Measurements from ENCODE around the gene BCL2L11.

The BCL2L11 gene

GRCh38 chr2:111200333-111200881 lies 79.7 kb downstream of the BCL2L11 start:
- Histone ChIP-seq H3K36me3 (ENCODE audit: insufficient read depth, low read depth, low read length) (no peaks in the 10 kb centered on the region), H3K9me3 (ENCODE audit: insufficient read depth, low read depth, low read length) (no peaks in the 10 kb centered on the region), H3K4me3 (ENCODE audit: low read length) (no peak overlapping the region), H3K27ac (ENCODE audit: low read length) (no peak overlapping the region), H3K9ac (ENCODE audit: low read depth, low read length) (no peak overlapping the region), H3K27me3 (ENCODE audit: insufficient read depth, low read length) (no peaks in the 10 kb centered on the region), H3K4me1 (ENCODE audit: insufficient read depth, low read length) (no peaks in the 10 kb centered on the region)

GRCh38 chr2:111201214-111201613 lies 80.5 kb downstream of the BCL2L11 start:
- H3K27me3 ChIP-seq (ENCODE audit: insufficient read depth, low read length): no peaks in the 10 kb centered on the region

DNA sequence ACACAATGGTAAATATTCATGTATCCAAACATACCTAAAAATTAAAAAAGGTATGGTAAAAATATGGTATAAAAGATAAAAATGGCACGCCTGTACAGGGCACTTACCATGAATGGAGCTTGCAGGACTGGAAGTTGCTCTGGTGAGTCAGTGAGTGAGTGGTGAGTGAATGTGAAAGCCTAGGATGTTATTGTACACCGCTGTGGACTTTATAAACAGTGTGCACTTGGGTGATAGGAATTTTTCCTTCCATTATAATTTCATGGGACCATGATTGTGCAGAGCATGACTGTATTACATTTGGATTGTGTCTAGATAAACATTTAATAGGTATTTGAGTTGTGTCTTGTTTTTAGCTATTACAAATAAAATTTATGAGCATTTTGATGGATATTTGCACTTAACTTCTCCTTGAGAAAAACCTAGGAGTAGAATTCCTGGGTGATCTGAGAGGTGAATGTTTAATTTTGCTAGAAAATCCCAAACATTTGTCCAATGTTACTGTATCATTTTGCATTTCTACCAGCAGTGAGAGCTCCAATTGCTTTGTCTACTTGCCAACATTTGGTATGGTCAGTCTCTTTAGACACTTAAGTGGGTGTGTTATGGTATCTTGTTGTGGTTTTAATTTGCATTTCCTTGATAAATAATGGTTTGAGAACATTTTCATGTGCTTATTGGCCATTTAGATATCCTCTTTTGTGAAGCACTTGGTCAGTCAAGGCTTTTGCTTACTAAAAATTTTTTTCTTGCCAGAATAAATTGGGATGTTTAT lies 81.7 kb downstream of the BCL2L11 start:
- Histone ChIP-seq H3K4me1 (ENCODE audit: insufficient read depth, low read length) (no peaks in the 10 kb centered on the region), H3K27me3 (ENCODE audit: insufficient read depth, low read length) (no peaks in the 10 kb centered on the region), H3K36me3 (ENCODE audit: insufficient read depth, low read depth, low read length) (no peaks in the 10 kb centered on the region), H3K4me3 (ENCODE audit: low read length) (no peak overlapping the region), H3K27ac (ENCODE audit: low read length) (no peak overlapping the region), H3K9me3 (ENCODE audit: insufficient read depth, low read depth, low read length) (no peaks in the 10 kb centered on the region), H3K9ac (ENCODE audit: low read depth, low read length) (no peak overlapping the region)

More at GRCh38 chr2:111201214-111201613, 80.5 kb downstream of the BCL2L11 start:
- Histone ChIP-seq H3K4me3 (ENCODE audit: low read length) (no peak overlapping the region), H3K9me3 (ENCODE audit: insufficient read depth, low read depth, low read length) (no peaks in the 10 kb centered on the region), H3K4me1 (ENCODE audit: insufficient read depth, low read length) (no peaks in the 10 kb centered on the region), H3K36me3 (ENCODE audit: insufficient read depth, low read depth, low read length) (no peaks in the 10 kb centered on the region), H3K27ac (ENCODE audit: low read length) (no peak overlapping the region), H3K9ac (ENCODE audit: low read depth, low read length) (no peak overlapping the region)

DNA sequence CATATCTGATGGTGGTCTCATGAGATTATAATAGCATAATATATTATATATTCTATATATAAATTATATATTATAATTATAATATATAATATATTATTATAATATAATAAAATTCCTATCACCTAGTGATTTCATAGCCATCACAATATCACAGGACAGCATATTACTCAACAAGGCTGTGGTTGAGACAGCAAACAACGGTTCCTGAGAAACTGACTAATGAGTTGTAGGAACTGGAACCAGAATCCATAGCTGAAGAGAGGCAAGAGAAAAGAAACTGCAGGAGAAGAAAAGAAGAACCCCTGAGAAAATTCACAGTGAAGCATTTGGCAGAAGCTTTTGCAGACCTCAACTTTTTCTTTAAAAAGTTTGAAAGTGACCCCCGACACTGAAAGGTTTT lies 84.0 kb downstream of the BCL2L11 start:
- Histone ChIP-seq H3K36me3 (ENCODE audit: insufficient read depth, low read depth, low read length) (no peaks in the 10 kb centered on the region), H3K4me1 (ENCODE audit: insufficient read depth, low read length) (no peaks in the 10 kb centered on the region), H3K9me3 (ENCODE audit: insufficient read depth, low read depth, low read length) (no peaks in the 10 kb centered on the region), H3K27me3 (ENCODE audit: insufficient read depth, low read length) (no peaks in the 10 kb centered on the region), H3K4me3 (ENCODE audit: low read length) (no peak overlapping the region), H3K27ac (ENCODE audit: low read length) (no peak overlapping the region), H3K9ac (ENCODE audit: low read depth, low read length) (no peak overlapping the region)

GRCh38 chr2:111205774-111206173 lies 85.1 kb downstream of the BCL2L11 start:
- H3K27me3 ChIP-seq (ENCODE audit: insufficient read depth, low read length): no peaks in the 10 kb centered on the region
- H3K36me3 ChIP-seq (ENCODE audit: insufficient read depth, low read depth, low read length): no peaks in the 10 kb centered on the region
- no peaks in the 10 kb centered on the region for H3K9me3 ChIP-seq (ENCODE audit: insufficient read depth, low read depth, low read length)
- no peak overlapping the region for H3K4me3 ChIP-seq (ENCODE audit: low read length)
- H3K4me1 ChIP-seq (ENCODE audit: insufficient read depth, low read length): no peaks in the 10 kb centered on the region
- H3K27ac ChIP-seq (ENCODE audit: low read length): no peak overlapping the region
- H3K9ac ChIP-seq (ENCODE audit: low read depth, low read length): no peak overlapping the region

- H3K9me3 ChIP-seq (ENCODE audit: insufficient read depth, low read depth, low read length): peaks cover 9% of the 10 kb centered on the region; the same call in 1 of the 2 replicates
- H3K36me3 ChIP-seq (ENCODE audit: insufficient read depth, low read depth, low read length): no peaks in the 10 kb centered on the region
- H3K4me3 ChIP-seq (ENCODE audit: low read length): no peak overlapping the region
- H3K27ac ChIP-seq (ENCODE audit: low read length): no peak overlapping the region
- H3K27me3 ChIP-seq (ENCODE audit: insufficient read depth, low read length): no peaks in the 10 kb centered on the region
- H3K9ac ChIP-seq (ENCODE audit: low read depth, low read length): no peak overlapping the region
- no peaks in the 10 kb centered on the region for H3K4me1 ChIP-seq (ENCODE audit: insufficient read depth, low read length)
Measured at GRCh38 chr2:111207851-111208250, 87.1 kb downstream of the BCL2L11 start.

GRCh38 chr2:111208639-111209038 lies 87.9 kb downstream of the BCL2L11 start:
- Histone ChIP-seq H3K4me3 (ENCODE audit: low read length) (no peak overlapping the region), H3K27ac (ENCODE audit: low read length) (no peak overlapping the region), H3K27me3 (ENCODE audit: insufficient read depth, low read length) (no peaks in the 10 kb centered on the region), H3K36me3 (ENCODE audit: insufficient read depth, low read depth, low read length) (no peaks in the 10 kb centered on the region), H3K4me1 (ENCODE audit: insufficient read depth, low read length) (no peaks in the 10 kb centered on the region), H3K9me3 (ENCODE audit: insufficient read depth, low read depth, low read length) (peaks cover 14% of the 10 kb centered on the region; the same call in 1 of the 2 replicates), H3K9ac (ENCODE audit: low read depth, low read length) (no peak overlapping the region)

- Histone ChIP-seq H3K9ac (ENCODE audit: low read depth, low read length) (no peak overlapping the region), H3K4me3 (ENCODE audit: low read length) (no peak overlapping the region), H3K36me3 (ENCODE audit: insufficient read depth, low read depth, low read length) (no peaks in the 10 kb centered on the region), H3K27ac (ENCODE audit: low read length) (no peak overlapping the region), H3K27me3 (ENCODE audit: insufficient read depth, low read length) (no peaks in the 10 kb centered on the region), H3K4me1 (ENCODE audit: insufficient read depth, low read length) (no peaks in the 10 kb centered on the region), H3K9me3 (ENCODE audit: insufficient read depth, low read depth, low read length) (peaks cover 19% of the 10 kb centered on the region; the same call in 1 of the 2 replicates)
Measured at GRCh38 chr2:111209045-111209514, 88.4 kb downstream of the BCL2L11 start.

DNA sequence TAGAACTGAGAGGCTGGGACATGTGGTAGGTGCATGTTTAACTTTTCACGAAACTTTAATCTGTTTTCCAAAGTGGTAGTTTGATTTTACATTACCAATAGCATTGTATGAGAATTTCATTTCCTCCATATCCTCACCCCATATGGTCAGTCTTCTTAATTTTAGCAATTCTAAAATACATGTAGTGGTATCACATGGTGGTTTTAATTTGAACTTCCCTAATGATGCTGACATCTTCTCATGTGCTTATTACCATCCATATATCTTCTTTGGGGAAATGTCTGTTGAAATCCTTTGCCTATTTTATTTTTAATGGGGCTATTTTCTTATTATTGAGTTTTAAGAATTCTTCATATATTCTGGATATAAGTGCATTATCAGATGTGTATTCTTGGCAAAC lies 89.3 kb downstream of the BCL2L11 start:
- no peak overlapping the region for H3K27ac ChIP-seq (ENCODE audit: low read length)
- H3K4me3 ChIP-seq (ENCODE audit: low read length): no peak overlapping the region
- no peaks in the 10 kb centered on the region for H3K4me1 ChIP-seq (ENCODE audit: insufficient read depth, low read length)
- no peaks in the 10 kb centered on the region for H3K27me3 ChIP-seq (ENCODE audit: insufficient read depth, low read length)
- no peaks in the 10 kb centered on the region for H3K36me3 ChIP-seq (ENCODE audit: insufficient read depth, low read depth, low read length)
- peaks cover 27% of the 10 kb centered on the region for H3K9me3 ChIP-seq (ENCODE audit: insufficient read depth, low read depth, low read length)
- H3K9ac ChIP-seq (ENCODE audit: low read depth, low read length): no peak overlapping the region

DNA sequence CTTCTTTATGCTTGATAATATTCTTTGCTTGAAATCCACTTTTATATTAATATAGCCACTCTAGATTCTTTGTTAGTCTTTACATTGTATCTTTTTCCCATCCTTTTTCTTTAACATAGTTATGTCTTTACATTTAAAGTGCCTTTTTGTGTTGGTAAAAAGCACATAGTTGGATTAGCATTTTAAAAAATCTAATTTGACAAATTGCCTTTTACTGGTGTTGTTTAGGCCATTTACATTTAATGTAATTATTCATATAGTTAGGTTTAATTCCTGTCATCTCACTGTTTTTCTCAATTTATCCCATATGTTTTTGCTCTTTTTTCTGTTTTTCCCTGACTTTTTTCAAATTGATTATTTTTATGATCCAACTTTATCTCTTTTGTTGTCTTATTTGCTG lies 93.2 kb downstream of the BCL2L11 start:
- H3K36me3 ChIP-seq (ENCODE audit: insufficient read depth, low read depth, low read length): no peaks in the 10 kb centered on the region
- peaks cover 29% of the 10 kb centered on the region for H3K9me3 ChIP-seq (ENCODE audit: insufficient read depth, low read depth, low read length)

GRCh38 chr2:111216811-111217652 lies 96.3 kb downstream of the BCL2L11 start:
- Histone ChIP-seq H3K9me3 (ENCODE audit: insufficient read depth, low read depth, low read length) (peaks cover 25% of the 10 kb centered on the region), H3K4me3 (ENCODE audit: low read length) (no peak overlapping the region), H3K36me3 (ENCODE audit: insufficient read depth, low read depth, low read length) (no peaks in the 10 kb centered on the region), H3K27me3 (ENCODE audit: insufficient read depth, low read length) (no peaks in the 10 kb centered on the region), H3K27ac (ENCODE audit: low read length) (no peak overlapping the region), H3K9ac (ENCODE audit: low read depth, low read length) (no peak overlapping the region), H3K4me1 (ENCODE audit: insufficient read depth, low read length) (peaks cover 10% of the 10 kb centered on the region; the same call in 1 of the 2 replicates)

More for the DNA sequence above, 93.2 kb downstream of the BCL2L11 start:
- H3K9ac ChIP-seq (ENCODE audit: low read depth, low read length): no peak overlapping the region
- no peaks in the 10 kb centered on the region for H3K27me3 ChIP-seq (ENCODE audit: insufficient read depth, low read length)
- H3K4me1 ChIP-seq (ENCODE audit: insufficient read depth, low read length): peaks cover 4% of the 10 kb centered on the region; the same call in 1 of the 2 replicates
- H3K4me3 ChIP-seq (ENCODE audit: low read length): no peak overlapping the region
- no peak overlapping the region for H3K27ac ChIP-seq (ENCODE audit: low read length)

All from iPS-20b (cell line).